Measurements from ENCODE around the gene EXOC6B.

DNA sequence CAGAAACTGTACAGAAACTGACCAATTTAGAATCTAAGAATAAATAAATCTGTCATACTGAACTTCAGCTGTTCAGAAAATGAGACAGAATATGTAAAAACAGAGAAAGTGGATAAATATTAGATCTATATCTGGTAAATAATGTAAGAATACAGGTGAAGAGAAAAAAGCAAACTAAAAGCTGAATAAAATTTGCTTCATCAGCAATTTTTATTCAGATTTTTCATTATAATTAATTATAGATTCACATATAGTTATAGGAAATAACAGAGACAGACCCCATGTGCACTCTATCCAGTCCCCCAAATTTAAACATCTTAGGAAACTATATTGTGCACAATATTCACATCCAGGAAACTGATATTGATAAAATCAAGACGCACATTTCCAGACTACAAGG lies 299.2 kb downstream of the EXOC6B start:
- TF ChIP-seq ZNF274 (IDR thresholded peaks at IDR 0.05; ENCODE audit: low read depth, low read length) (no peak), YY1 (IDR thresholded peaks at IDR 0.05; ENCODE audit: insufficient read depth, insufficient read length) (no peak), SUZ12 (IDR thresholded peaks at IDR 0.05; ENCODE audit: extremely low read depth, insufficient read depth, insufficient read length) (no peak)

Data from NT2/D1 (cell line).